ENCODE results near the gene RBMS3.

GRCh38 chr3:29716213-29716612, 435.3 kb downstream of the RBMS3 start:
- TF ChIP-seq, protein P1, sequence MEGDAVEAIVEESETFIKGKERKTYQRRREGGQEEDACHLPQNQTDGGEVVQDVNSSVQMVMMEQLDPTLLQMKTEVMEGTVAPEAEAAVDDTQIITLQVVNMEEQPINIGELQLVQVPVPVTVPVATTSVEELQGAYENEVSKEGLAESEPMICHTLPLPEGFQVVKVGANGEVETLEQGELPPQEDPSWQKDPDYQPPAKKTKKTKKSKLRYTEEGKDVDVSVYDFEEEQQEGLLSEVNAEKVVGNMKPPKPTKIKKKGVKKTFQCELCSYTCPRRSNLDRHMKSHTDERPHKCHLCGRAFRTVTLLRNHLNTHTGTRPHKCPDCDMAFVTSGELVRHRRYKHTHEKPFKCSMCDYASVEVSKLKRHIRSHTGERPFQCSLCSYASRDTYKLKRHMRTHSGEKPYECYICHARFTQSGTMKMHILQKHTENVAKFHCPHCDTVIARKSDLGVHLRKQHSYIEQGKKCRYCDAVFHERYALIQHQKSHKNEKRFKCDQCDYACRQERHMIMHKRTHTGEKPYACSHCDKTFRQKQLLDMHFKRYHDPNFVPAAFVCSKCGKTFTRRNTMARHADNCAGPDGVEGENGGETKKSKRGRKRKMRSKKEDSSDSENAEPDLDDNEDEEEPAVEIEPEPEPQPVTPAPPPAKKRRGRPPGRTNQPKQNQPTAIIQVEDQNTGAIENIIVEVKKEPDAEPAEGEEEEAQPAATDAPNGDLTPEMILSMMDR (IDR thresholded peaks at IDR 0.05) = no peak
- TF ChIP-seq EP300 (IDR thresholded peaks at IDR 0.05) (no peak), POLR2AphosphoS5 (IDR thresholded peaks at IDR 0.05) (no peak), POLR2A (IDR thresholded peaks at IDR 0.05) (no peak)
